Keratinocyte (primary cell): ENCODE measurements around the gene RNF215. TPM values are rescaled to one million over a fixed set of nuclear protein-coding genes. Genes with fewer than 3 reads are reported as not detected.

Source experiments
- DNase-seq: peaks from one replicate; pipeline ENCODE4 v3.0.0-alpha.2; 2011; ENCODE audit warnings: low read depth, missing footprints, low spot score
- FAIRE-seq: peaks from 2 replicates; lab custom pipeline; 2011; peaks lifted over from hg19 to GRCh38; lab: Jason Lieb, UNC
- H2AFZ ChIP-seq: 2 replicates; pipeline ENCODE4 v1.6.0; 2012; ENCODE audit warnings: low read length, control low read depth, inconsistent platforms; ENCODE audit not compliant: control insufficient read depth
- H3K27ac ChIP-seq: 2 replicates; pipeline ENCODE4 v1.5.1; 2011; ENCODE audit warnings: low read length; ENCODE audit not compliant: control insufficient read depth, insufficient read depth
- H3K27me3 ChIP-seq: 3 replicates; pipeline ENCODE4 v1.6.0; 2011; ENCODE audit warnings: low read length; ENCODE audit not compliant: control insufficient read depth, insufficient read depth; ENCODE audit errors: extremely low read depth
- H3K36me3 ChIP-seq, 2 experiments: 2 replicates in 1 of 2; 3 replicates in 1 of 2; pipeline ENCODE4 v1.5.1; 2011; ENCODE audit warnings: low read length in 2 of 2, mild to moderate bottlenecking in 1 of 2; ENCODE audit not compliant: control insufficient read depth in 2 of 2, insufficient read depth in 2 of 2; ENCODE audit errors: extremely low read depth in 1 of 2
- H3K4me1 ChIP-seq: 3 replicates; pipeline ENCODE4 v1.5.1; 2011; ENCODE audit warnings: low read length; ENCODE audit not compliant: control insufficient read depth, insufficient read depth; ENCODE audit errors: extremely low read depth
- H3K4me2 ChIP-seq: 3 replicates; pipeline ENCODE4 v1.6.0; 2011; ENCODE audit warnings: low read depth, low read length; ENCODE audit not compliant: control insufficient read depth, insufficient read depth; ENCODE audit errors: extremely low read depth
- H3K4me3 ChIP-seq, 3 experiments: fragments of 200-600 bp in 1 of 3; sonication (generic) in 1 of 3; 2 replicates in 2 of 3; 3 replicates in 1 of 3; pipeline ENCODE4 v1.5.1; 2011 to 2016; ENCODE audit warnings: low read length in 3 of 3, mild to moderate bottlenecking in 3 of 3, control low read depth in 2 of 3, inconsistent platforms in 1 of 3, low read depth in 1 of 3, mixed read lengths in 1 of 3, mixed run types in 1 of 3, moderate library complexity in 1 of 3; ENCODE audit not compliant: control insufficient read depth in 2 of 3, insufficient read depth in 2 of 3; ENCODE audit errors: extremely low read depth in 1 of 3
- H3K79me2 ChIP-seq: 2 replicates; pipeline ENCODE4 v1.6.0; 2012; ENCODE audit warnings: low read length; ENCODE audit not compliant: control insufficient read depth, insufficient read depth
- H3K9ac ChIP-seq: 3 replicates; pipeline ENCODE4 v1.6.0; 2011; ENCODE audit warnings: low read length; ENCODE audit not compliant: control insufficient read depth, insufficient read depth; ENCODE audit errors: extremely low read depth
- H3K9me1 ChIP-seq: 3 replicates; pipeline ENCODE4 v1.6.0; 2011; ENCODE audit warnings: low read length; ENCODE audit not compliant: control insufficient read depth, insufficient read depth; ENCODE audit errors: extremely low read depth
- H3K9me3 ChIP-seq: 2 replicates; pipeline ENCODE4 v1.5.1; 2012; ENCODE audit warnings: low read depth, low read length; ENCODE audit not compliant: control insufficient read depth
- H4K20me1 ChIP-seq: 3 replicates; pipeline ENCODE4 v1.6.0; 2011; ENCODE audit warnings: low read length; ENCODE audit not compliant: control insufficient read depth, insufficient read depth; ENCODE audit errors: extremely low read depth
- EZH2 ChIP-seq: IDR thresholded peaks from one replicate; pipeline ENCODE4 v1.6.1; 2012; ENCODE audit warnings: inconsistent platforms, mild to moderate bottlenecking, low read length, moderate library complexity
- dilution Hi-C: fragments of 300-500 bp; cut with MboI; formaldehyde crosslinking; loops from one replicate; pipeline ENCODE4 v1.7.0; 2020; ENCODE audit warnings: low sequenced_read_pairs; ENCODE audit not compliant: extremely low pct_ligation_motif_present
- polyA plus RNA-seq, 5 experiments: library from polyadenylated mRNA; depleted of rRNA in 3 of 5; stranded (reverse) in 3 of 5; stranded (forward) in 1 of 5; unstranded in 1 of 5; fragments of >200 nt; gene quantifications; 1 replicate in 1 of 5; 2 replicates in 3 of 5; 3 replicates in 1 of 5; pipeline versions ENCODE4 v1.2.1 to v1.2.3, GENCODE V29; 2011 to 2012; ENCODE audit warnings: missing spikeins in 2 of 5, low read depth in 1 of 5, low replicate concordance in 1 of 5
- TF ChIP-seq, protein P1 (sequence below), 3 experiments: IDR thresholded peaks in 1 of 3; conservative IDR thresholded peaks in 1 of 3; optimal IDR thresholded peaks in 1 of 3; 2 replicates in 2 of 3; 3 replicates in 1 of 3; pipeline versions ENCODE3 to v1.5.1; 2011; ENCODE audit warnings: low read length in 3 of 3, mild to moderate bottlenecking in 3 of 3, moderate library complexity in 2 of 3, control low read depth in 1 of 3, inconsistent platforms in 1 of 3; ENCODE audit not compliant: insufficient read depth in 2 of 3; ENCODE audit errors: extremely low read depth in 1 of 3

The RNF215 gene
- polyA plus RNA-seq, 1 donor (not counting 4 experiments of a cell fraction or from before 2014, with no cell fraction given) = 8.3 TPM

DNA sequence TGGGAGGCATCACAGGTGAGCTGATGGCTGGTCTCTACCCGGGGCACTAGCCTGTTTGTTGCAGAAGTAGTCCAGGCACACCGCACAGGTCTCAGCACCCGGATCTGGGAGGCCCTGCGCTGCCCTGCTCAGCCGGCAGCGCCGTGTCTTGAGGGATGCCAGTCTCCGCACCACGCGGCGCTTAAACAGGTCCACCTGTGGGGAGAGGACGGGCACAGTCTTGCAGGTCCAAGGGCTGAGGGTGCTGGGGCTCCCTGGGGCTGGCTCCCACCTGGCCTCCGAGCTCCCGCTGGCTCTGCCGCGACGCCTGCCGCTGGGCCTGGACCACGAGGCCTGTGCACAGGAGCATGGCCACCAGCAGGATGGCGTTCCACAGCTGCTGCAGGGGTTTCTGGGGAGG is 7.2 kb downstream of the RNF215 start:
- H3K4me3 ChIP-seq = no peak overlapping the region
- FAIRE-seq (no peak), DNase-seq (no peak)
- H3K36me3 ChIP-seq = peaks cover 3 to 27% of the 10 kb centered on the region in 2 experiments
- no peak overlapping the region for H3K9ac ChIP-seq
- H2AFZ ChIP-seq = no peak overlapping the region
- no peak for TF ChIP-seq EZH2
- TF ChIP-seq, protein P1, sequence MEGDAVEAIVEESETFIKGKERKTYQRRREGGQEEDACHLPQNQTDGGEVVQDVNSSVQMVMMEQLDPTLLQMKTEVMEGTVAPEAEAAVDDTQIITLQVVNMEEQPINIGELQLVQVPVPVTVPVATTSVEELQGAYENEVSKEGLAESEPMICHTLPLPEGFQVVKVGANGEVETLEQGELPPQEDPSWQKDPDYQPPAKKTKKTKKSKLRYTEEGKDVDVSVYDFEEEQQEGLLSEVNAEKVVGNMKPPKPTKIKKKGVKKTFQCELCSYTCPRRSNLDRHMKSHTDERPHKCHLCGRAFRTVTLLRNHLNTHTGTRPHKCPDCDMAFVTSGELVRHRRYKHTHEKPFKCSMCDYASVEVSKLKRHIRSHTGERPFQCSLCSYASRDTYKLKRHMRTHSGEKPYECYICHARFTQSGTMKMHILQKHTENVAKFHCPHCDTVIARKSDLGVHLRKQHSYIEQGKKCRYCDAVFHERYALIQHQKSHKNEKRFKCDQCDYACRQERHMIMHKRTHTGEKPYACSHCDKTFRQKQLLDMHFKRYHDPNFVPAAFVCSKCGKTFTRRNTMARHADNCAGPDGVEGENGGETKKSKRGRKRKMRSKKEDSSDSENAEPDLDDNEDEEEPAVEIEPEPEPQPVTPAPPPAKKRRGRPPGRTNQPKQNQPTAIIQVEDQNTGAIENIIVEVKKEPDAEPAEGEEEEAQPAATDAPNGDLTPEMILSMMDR (optimal IDR thresholded peaks at IDR 0.05 in 1 of 3, IDR thresholded peaks at IDR 0.05 in 1 of 3, conservative IDR thresholded peaks at IDR 0.05 in 1 of 3; ENCODE audit: extremely low read depth in 1 of 3, insufficient read depth in 2 of 3, low read length in 3 of 3) = no peak
- dilution Hi-C loops = no loop called here
- no peaks in the 10 kb centered on the region for H3K27me3 ChIP-seq
- H4K20me1 ChIP-seq = no peaks in the 10 kb centered on the region
- no peak overlapping the region for H3K27ac ChIP-seq
- no peaks in the 10 kb centered on the region for H3K9me1 ChIP-seq
- no peak overlapping the region for H3K4me2 ChIP-seq
- H3K9me3 ChIP-seq = no peaks in the 10 kb centered on the region
- no peaks in the 10 kb centered on the region for H3K79me2 ChIP-seq
- H3K4me1 ChIP-seq = no peaks in the 10 kb centered on the region

DNA sequence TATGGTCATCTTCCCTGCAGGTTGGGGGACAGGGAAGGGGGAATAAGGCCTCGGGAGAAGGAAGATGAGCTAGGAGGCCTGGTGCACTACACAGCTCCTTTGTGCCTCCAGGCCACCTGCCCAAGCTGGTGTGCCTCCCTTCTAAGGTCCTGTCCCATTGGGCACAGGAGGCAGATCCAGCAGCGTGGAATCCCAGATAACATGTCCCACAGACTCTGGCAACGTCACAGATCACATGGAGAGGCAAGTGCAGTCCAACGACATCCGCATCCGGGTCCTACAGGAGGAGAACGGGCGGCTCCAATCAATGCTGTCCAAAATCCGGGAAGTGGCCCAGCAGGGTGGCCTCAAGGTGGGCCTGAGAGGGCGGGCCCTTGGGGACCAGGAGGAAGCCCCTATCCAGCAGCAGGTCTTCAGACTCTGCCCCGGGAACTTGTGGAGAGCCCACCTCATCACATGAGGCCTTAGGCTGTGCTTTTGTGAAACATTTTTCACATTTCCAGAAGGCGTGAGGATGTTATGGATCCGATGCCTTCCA is 11.8 kb downstream of the RNF215 start:
- dilution Hi-C loops = no loop called here
- FAIRE-seq (no peak), DNase-seq (no peak)
- H3K4me3 ChIP-seq = no peak overlapping the region
- peaks cover 3 to 14% of the 10 kb centered on the region in 2 experiments for H3K36me3 ChIP-seq
- H3K9me1 ChIP-seq = no peaks in the 10 kb centered on the region
- no peaks in the 10 kb centered on the region for H3K79me2 ChIP-seq
- H4K20me1 ChIP-seq = peaks cover 4% of the 10 kb centered on the region
- no peaks in the 10 kb centered on the region for H3K27me3 ChIP-seq
- H3K4me1 ChIP-seq = no peaks in the 10 kb centered on the region
- H3K4me2 ChIP-seq = no peak overlapping the region
- no peak overlapping the region for H2AFZ ChIP-seq
- H3K27ac ChIP-seq = no peak overlapping the region
- no peak overlapping the region for H3K9ac ChIP-seq
- H3K9me3 ChIP-seq = no peaks in the 10 kb centered on the region
- no peak for TF ChIP-seq EZH2
- TF ChIP-seq, protein P1 (optimal IDR thresholded peaks at IDR 0.05 in 1 of 3, IDR thresholded peaks at IDR 0.05 in 1 of 3, conservative IDR thresholded peaks at IDR 0.05 in 1 of 3; ENCODE audit: extremely low read depth in 1 of 3, insufficient read depth in 2 of 3, low read length in 3 of 3) = no peak
